CD4-positive, alpha-beta T cell treated with Interleukin-15 for 1 hour (primary cell): ENCODE measurements around the gene RFTN1.

ENCODE experiments used
- DNase-seq: peaks from one replicate; pipeline ENCODE4 v3.0.0-alpha.2; 2020

Gene RFTN1

DNA sequence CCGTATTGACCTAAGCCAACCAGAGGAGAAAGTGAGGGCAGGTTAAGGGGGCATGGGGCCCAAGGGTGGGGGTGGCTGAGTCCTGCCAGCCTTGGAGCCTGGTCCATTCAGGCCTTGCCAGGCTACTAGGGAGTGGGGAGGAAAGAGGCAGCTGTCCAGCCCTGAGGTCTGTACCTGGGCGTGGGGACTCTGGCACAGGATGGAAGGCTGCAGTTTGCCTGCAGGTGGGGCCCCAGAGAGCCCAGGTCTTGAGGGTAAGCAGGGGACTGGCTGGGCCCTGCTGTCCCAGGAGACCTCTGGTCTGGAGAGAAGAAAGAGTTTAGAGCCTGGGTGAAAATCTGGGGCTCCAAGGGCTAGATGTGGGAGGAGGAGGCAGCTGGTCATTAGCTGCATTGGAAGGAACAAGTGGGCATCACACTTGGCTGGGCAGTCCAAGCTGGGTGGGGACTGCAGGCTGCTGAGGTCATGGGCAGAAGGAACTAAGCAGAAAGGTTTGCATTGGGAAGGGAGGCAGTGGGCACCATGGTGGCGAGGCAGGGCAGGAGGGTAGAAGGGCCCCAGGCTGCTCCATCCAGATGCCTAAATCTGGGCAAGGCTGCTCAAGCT, 140.1 kb downstream of the RFTN1 start:
- DNase-seq = no peak

DNA sequence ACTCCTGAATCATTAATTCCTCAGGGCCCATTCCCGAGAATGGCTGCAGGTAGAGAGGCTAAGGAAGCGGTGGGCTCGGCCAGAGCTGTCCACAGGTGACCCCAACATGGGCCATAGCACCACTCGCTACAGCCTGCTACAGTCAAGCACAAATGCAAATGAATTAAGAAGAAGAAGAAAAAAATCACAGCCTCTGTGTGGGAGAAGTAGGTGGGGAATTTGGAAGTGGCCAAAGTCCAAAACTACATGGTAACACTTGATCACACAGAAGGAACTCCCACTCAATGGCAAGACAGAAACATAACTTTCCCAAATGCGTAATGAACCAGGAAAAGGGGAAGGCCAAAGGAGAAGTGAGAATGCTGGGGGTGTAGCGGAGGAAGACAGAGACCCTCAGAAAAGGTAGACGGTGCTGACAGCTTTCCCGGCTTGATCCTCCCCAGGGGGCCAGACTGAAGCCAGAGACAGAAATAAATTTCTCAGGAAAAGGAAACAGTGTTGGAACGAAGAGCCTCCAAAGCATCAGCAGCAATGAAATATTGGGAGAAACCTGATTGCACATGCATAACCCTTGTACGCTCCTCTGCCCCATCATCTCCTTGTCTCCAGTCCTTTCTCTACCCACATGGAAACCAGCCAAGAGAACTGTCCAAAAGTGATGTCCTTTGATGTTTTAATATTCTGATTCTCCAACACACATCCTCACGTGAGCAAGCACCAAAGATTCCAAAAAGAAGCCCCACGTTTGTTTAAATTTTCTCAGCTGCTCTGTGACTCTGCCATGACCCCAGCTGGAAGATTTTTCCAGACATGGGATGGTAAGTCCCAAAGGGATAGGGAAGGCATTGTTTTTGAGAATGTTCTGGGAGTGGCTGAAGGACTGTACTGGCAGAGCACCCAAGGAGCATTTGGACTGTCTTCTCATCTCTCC, 140.9 kb downstream of the RFTN1 start:
- DNase-seq = no peak

DNA sequence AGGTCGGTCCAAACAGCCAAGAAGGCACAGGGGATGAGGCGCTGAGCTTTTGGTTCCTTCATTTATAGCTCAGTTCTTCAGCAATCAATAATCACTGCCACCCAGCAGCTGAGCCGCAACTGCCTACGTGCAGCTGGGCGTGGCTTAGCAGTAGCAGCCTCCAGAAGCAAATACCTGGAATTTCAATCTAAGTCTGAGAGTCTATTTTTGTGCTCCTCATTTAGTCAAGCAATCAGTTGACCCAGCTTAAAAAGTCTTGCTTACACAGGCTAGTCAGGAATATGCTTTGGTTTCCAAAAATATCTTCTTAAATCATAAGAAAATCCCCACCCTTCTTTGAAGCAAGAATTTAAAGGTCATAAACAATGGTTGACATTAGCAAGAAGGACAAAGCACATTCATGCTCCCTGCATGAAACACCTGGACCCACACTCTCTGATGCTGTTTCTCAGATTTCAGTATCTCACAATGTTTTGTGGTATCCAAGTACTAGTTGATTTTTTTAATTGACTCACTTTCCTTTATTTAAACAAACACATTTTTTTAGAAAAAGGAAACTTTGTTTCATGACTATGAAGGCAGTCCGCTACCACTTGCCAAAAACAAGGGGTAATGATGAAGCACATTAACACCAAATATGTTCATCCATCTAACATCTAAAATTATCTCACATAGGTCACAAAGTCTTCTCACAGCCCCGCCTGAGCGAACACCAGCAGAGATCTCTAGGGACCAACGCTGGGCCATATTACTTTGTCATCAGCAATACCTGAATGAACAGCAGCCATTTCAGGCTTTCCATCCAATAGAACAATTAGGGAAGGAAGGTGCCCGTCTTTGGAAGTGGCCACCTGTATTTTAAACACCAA, 142.4 kb downstream of the RFTN1 start:
- DNase-seq = peak; percentile 37

- DNase-seq = no peak
Measured at GRCh38 chr3:16370503-16370871, 143.0 kb downstream of the RFTN1 start.

DNA sequence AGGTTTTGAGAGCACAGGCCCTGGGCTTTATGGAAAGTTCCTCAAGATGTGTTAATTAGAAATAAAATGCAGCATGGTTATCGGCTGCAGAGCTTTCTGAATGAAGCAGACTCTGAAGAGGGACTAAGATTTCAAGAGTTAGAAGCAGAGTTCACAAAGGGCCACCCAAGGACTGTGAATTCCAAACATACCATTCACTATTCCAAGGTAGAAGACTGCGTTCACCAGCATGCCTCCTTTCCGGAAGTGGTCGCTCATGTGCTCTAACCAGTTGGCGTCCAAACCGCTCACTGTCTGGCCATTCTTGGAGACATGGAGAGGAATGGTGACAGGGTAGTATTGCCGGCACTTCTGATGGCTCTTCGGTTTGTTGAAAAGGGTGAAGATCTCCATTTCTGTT, 143.6 kb downstream of the RFTN1 start:
- DNase-seq = no peak

DNA sequence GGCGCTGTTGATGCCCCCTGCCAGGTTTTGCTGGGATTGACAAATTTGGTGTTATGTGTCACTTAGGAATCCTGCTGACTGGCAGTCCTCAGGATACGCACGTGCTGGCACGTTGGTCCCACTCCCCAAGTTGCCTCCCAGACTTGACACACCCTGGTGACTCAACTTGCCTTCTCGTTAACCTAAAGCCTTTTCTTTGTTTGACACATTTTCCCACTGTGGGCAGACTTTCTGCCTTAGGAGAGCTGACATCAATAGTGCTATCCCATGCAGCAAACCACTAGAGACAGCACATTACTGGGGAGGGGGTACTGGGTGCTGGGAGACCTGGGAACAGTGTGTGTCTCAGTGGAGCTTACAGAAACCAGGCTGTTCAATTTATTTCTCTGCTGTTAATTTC, 144.2 kb downstream of the RFTN1 start:
- no peak for DNase-seq

DNA sequence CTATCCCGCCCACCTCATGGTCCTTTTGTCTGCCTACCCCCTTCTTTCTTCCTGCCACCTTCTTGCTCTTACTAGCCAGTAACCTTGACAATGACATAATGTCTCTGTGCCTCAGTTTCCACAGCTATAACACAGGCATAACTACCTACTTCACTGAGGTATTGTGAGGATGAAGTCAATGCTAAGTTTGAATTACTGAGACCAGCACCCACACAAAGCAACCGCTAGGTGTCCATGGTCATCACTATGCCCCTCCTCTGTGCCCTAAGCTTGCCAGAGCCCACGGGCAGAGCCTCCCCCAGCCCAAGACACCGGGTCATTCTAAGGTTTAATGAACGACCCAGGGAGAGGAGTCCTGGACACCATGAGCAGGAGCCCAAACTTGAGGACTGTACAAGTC, 146.9 kb downstream of the RFTN1 start:
- no peak for DNase-seq

- no peak for DNase-seq
Measured at GRCh38 chr3:16365491-16366128, 147.9 kb downstream of the RFTN1 start.

- DNase-seq = no peak
Measured at GRCh38 chr3:16364963-16365362, 148.5 kb downstream of the RFTN1 start.

GRCh38 chr3:16364323-16364722, 149.2 kb downstream of the RFTN1 start:
- no peak for DNase-seq

GRCh38 chr3:16363636-16364035, 149.9 kb downstream of the RFTN1 start:
- no peak for DNase-seq

GRCh38 chr3:16362770-16363169, 150.7 kb downstream of the RFTN1 start:
- DNase-seq = no peak

DNA sequence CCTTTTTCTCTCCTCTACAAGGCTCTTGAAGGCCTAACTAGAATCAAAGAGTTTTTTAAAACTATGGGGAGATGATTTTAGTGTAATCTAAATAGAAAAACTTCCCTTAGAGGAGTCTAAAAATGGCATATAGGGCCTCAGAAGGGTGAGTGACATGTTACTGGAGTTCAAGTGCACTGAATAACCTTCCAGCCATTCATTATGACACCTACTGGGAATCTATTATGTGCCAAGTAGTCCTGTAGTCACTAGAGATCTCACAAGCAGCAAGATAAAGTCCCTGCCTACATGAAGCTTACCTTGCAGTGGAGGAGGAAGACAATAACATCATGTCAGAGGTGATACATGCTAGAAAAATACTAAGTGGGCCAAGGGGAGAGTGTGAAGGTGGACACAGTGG, 152.4 kb downstream of the RFTN1 start:
- DNase-seq = no peak

GRCh38 chr3:16359331-16359730, 154.2 kb downstream of the RFTN1 start:
- DNase-seq = no peak

GRCh38 chr3:16358336-16358735, 155.2 kb downstream of the RFTN1 start:
- DNase-seq = no peak

- DNase-seq = no peak
Measured at GRCh38 chr3:16357186-16358121, 156.0 kb downstream of the RFTN1 start.

DNA sequence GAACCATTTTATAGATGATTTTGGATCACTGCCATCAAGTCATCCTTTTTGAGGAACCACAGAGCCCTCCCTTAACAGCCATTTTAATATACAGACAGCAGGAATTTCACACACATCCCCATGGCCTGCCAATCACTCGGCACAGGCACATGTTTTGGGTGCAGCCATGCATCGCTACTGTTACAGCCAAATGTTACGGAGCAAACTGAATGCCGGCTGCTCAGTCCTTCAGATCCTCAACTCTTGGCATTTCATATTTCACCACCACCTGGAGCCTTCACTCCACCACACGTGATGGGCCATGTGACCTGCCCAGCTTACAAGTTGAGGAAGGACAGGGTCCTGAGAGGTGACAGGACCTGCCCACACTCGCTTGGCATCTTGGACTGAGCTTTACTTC, 157.7 kb downstream of the RFTN1 start:
- DNase-seq = no peak

DNA sequence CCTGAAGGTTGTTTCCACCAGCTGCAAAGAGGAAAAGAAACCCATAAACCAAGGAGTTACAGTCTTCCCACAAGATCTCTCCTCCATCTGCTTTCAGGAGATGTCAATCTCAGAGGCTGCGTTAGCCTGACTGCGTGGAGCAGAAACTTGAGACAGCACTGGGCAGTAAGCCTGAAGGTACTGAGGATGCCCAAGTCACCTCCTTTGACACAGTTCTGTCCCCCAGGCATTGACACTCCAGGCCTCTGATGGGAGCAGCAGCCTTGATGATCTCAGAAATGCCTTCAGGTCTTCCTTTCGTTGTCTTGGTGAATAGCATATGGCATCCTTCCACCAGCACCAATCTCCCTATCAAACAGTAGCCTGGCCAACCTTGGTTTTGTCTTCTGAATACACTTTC, 159.2 kb downstream of the RFTN1 start:
- no peak for DNase-seq

DNA sequence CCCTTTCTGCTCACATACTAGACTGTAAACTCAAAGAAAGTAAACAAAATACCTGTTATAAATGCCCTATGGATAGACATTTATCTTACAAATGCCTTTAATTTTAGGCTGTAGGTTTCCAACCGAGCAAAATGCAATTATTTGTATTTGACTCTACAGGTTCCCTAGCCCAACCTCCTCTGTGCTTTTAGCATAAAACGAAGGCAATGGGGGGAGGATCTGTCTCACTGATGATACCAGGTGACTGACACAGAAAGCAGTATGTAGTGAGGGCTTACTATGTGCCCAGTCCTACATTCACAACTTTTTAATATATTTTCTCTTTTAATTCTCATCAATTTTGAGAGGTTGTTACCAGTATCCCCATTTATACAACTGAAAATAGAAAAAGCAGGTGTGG, 161.1 kb downstream of the RFTN1 start:
- DNase-seq = no peak

DNA sequence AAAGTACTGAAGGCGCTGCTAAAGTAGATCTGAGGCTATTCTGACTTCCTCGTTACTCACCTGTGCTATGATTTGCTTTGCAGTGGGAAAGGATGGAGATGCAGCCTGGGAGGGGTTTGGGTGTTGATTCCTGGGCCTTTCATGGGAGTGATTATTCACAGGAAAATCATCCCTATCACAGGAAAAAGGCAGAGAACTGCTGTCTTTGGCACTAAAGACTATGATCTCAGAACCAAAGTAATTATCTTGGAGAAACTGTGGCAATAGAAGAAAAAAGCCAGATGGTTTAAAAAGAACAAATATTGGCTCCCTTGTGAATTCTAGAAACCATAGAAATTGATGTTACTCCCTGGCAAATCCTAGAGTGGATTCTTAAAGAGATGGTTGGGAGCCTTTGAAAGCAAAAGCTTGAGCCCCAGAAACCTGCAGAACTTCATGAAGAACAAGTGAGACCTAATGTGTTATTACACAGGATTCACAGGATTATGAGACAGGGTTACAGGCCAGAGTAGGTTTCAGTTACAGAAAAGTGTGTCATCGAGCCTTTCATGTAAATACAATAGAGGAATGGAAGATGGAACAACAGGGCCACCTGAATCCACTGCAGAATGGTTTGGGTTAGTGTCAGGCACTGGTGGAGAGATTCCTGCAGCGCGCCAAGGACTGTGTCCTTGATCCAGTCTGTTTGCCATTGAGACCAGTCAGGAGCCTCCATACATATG, 162.7 kb downstream of the RFTN1 start:
- DNase-seq = no peak

DNA sequence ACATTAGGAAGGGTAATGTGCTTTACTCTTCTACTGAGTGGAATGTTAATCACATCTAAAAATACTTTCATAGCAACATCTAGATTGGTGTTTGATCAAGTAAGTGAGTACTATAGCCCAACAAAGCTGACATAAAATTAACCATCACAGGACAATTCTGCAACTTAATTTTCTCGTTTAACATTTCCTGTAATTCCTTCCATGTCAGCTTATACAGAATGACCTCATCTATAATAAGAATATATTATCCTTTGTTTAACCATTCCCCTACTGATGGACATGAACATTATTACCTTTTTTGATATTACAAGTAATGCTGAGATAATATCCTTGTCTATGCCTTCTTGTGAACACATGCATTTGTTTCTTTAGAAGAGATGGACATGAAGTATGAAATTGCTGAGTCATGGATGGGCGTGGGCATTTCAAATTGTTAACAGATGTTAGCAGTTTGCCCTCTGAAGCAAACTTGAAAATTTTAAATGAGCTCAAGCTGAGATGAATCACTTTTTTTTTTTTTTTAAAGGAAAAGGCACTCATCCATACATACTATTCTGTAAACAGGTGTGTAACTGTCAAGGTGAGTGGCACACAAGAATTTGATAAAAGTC, 163.4 kb downstream of the RFTN1 start:
- no peak for DNase-seq
